Measurements from ENCODE around the gene TTC33.

GRCh38 chr5:40483316-40483715 is 272.4 kb downstream of the TTC33 start:
- TF ChIP-seq CTCF (conservative IDR thresholded peaks at IDR 0.05) (no peak), ZFX (IDR thresholded peaks at IDR 0.05) (no peak)

Measured in C4-2B (cell line).